ENCODE data around the gene ADH1A.
"Not testable (repeated sequence)": the region's sequence is repeated elsewhere in the genome, so short reads cannot be mapped to it uniquely, and the experiment has no call there.

DNA sequence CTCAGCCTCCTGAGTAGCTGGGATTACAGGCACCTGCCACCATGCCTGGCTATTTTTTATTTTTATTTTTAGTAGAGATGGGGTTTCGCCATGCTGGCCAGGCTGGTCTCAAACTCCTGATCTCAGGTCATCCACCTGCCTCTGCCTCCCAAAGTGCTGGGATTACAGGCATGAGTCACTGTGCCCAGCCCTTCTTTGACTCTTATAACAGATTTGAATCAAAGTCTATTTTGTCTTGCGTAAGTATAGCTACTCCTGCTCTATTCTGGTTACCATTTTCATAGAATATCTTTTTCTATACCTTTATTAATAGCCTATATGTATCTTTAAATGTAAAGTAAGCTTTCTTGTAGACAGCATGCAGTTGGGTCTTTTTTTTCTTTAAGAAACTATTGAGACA, 57.4 kb downstream of the ADH1A start:
- not testable (repeated sequence) for TF ChIP-seq ZNF274 (IDR thresholded peaks at IDR 0.05; ENCODE audit: low read depth, low read length); YY1 (IDR thresholded peaks at IDR 0.05; ENCODE audit: insufficient read depth, insufficient read length); SUZ12 (IDR thresholded peaks at IDR 0.05; ENCODE audit: extremely low read depth, insufficient read depth, insufficient read length)
